NCI-H2171 (cell line): Measurements from ENCODE around the gene MRPL55.
A peak's percentile ranks its signal among the peaks of the same experiment; 100 is the strongest.

Experiments used
- DNase-seq: peaks from one replicate; lab custom pipeline; 2025; lab: John Stamatoyannopoulos, UW

The MRPL55 gene

DNA sequence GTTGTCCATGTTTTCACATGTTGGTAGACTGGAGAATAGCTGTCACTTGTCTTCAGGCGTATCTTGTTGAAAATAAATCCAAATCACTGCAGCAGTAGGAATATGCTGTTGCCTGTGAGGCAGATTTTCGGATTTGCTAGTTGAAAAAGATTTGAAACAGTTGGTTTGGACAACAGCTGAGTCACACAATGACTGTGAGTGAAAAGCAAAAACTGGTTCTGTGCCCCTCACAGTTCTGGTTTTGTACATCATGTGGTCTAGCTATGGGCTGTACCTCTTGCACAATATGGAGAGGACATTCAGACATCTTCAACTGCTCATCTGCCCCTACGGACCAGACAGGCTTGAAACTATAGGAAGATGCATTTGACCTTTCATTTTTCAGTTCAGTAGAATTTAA is 24.8 kb downstream of the MRPL55 start:
- no peak for DNase-seq

- no peak for DNase-seq
These were observed 25.2 kb downstream of the MRPL55 start for GRCh38 chr1:228083871-228084278.

GRCh38 chr1:228082918-228083870 is 25.9 kb downstream of the MRPL55 start:
- DNase-seq, result no peak

DNA sequence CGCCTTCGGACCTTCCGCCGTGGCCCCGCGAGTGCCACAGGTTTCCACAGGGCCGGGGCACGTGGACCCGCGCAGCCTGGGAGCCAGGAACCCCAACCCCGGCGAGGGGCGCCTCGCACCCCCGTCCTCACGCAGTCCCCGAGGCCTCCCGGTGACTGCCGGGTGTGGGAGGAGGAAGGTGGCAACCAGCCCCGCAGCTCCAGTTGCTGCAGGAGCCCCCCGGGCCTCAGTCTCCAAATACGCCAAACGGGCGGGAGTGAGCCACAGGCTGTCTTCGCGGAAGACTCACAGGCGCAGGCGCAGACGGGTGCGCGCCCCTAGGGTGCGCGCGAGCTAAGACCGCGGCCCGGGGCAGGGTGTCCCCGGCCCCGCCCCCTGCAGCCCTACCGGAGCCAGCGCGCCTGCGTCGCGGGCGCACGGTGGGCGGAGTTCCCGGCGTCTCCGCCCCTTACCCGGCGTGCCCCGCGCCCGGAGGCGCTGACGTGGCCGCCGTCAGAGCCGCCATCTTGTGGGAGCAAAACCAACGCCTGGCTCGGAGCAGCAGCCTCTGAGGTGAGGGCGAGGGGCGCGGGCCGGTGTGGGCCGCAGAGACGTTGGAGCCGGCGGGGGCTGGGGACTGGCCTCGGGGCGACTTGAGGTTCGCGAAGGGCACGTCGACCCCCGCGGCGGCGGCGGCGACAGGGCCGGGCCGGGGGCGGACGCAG is 26.7 kb downstream of the MRPL55 start, which contains the start of gene ARF1:
Gene ARF1, plus strand, starts transcription at position 495 of the 704 bp plus-strand sequence. CDS start 14,407 bp downstream, outside the sequence.
- peak; percentile 87 for DNase-seq

- no peak for DNase-seq
These were observed 27.4 kb downstream of the MRPL55 start for GRCh38 chr1:228081578-228082213.

GRCh38 chr1:228081144-228081543 is 28.0 kb downstream of the MRPL55 start:
- no peak for DNase-seq

DNA sequence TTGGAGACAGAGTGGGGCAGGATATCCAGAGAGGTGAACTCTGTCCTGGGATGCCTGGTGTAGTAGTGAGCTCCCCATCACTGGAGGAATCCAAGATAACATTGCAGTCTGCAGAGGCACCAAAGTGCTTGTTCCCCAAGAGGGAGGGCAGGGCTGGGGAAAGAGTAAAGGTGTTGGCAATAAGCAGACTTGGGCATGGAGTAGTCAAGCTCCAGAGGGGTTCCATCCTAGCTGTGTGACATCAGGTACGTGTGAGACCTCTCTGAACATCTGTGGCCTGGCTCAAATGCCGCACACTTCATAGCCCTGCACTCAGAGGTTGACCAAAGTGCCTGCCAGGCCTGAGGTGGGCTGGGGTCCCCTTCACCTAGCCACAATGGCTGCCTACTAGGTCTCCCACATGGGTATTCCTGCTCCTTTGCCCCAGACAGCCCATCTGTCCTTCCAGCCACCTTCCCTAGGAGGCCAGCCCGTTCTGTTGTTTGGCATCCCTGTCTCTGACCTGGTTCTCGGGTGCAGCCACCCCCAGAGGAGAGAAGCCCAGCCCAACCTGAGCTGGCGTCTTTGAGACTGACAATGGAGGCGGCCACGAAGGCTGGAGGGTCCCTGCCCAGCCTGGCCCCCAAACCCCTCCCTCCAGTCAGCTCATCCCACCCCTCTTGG is 29.4 kb downstream of the MRPL55 start:
- no peak for DNase-seq

GRCh38 chr1:228079013-228079412 is 30.1 kb downstream of the MRPL55 start:
- DNase-seq, result no peak

DNA sequence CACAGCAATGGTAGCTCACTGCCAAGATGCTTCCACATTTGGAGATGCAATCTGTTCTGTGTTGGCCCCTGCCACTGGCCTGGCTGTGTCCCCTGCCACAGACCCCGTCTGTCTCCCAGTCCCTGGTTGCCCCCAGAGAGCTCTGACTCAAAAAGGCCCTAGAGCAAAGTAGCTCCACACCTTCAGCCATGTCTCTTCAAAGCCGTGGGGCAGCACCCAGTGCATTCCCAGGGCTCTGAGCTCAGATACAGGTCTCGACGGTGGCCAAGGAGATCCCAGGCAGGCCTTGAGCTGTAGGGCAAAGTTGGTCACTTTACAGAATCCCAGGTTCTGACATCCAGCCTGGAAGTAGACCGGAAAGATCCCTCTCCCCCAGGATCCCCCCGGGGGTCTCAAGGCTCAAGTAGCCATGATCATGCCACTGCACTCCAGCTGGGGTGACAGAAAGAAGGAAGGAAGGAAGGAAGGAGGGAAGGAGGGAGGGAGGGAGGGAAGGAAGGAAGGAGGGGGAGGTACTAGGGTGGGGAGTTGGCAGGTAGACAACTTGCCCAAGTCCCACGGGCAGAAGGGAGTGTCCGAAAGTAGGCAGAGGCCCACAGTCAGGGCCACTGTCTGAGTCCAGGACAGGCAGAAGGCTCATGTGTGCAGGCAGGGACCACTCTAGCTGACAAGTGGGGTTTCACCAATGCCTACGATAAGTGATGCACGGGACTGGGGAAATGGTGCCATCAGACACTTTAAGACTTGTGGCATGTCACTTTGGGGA is 31.4 kb downstream of the MRPL55 start:
- DNase-seq, result no peak

DNA sequence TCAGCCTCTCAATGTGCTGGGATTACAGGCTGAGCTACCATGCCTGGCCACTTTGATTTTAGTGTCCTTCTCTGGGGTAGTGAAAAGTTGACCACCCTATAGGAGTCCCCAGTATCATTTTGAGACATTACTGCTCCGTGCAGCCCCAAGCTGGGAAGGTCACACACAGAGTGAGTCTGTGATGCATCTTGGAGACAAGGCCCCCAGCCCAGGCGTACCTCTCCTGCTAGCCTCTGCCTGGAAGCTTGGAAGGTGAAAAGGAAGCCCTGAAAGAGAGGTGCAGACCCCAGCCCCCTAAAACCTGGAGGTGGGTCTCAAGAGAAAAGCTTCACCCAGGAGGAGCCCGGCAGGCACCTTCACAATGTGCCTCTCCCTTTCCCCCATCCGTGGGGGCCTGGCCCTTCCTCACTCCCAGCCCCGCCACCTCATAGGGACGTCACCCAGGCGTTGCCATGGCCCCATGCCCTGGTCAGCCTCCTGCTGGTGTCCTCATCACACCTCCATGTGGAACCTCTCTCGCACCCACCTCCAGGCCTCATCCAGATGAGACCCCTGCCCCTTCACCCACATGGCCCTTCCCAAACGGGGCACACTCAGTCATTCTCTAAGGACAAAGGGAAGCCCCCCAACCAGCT is 32.2 kb downstream of the MRPL55 start:
- no peak for DNase-seq

- no peak for DNase-seq
These were observed 33.3 kb downstream of the MRPL55 start for GRCh38 chr1:228075801-228076271.

GRCh38 chr1:228074954-228075730 is 34.0 kb downstream of the MRPL55 start:
- DNase-seq, result no peak

DNA sequence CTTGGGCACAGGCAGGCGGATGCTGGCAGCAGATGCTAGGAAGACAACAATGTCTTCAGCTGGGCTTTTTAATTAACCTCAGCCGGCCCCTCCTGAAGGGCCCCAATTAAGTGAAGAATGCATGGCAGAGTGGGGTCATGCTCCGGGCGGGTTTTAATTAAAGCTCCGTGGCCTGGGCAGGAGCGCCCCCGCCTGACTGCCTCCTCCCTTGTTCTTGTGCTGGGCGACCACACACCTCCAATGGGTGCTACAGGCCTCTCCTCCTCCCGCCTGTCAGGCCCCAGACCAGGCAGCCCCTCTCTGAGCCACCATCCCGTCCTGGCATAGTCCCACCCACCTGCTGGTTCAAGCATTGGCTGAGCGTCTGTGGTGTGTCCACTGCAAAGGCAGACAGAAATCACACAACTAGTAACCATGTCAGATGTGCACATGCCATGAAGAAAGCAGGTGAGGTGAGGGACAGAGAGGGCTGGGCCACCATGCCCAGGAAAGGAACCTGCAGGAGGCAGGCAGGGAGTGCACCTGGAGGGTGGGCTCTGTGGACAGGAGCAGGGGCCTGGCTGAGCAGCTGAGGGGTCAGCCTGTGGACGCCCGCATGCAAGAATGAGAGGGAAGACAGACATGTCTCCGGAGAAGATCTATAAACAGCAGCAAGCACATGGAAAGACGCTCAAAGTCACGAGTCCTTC is 35.1 kb downstream of the MRPL55 start:
- DNase-seq, result no peak

GRCh38 chr1:228073061-228073856 is 35.8 kb downstream of the MRPL55 start:
- no peak for DNase-seq

- no peak for DNase-seq
These were observed 36.4 kb downstream of the MRPL55 start for GRCh38 chr1:228072658-228073043.

DNA sequence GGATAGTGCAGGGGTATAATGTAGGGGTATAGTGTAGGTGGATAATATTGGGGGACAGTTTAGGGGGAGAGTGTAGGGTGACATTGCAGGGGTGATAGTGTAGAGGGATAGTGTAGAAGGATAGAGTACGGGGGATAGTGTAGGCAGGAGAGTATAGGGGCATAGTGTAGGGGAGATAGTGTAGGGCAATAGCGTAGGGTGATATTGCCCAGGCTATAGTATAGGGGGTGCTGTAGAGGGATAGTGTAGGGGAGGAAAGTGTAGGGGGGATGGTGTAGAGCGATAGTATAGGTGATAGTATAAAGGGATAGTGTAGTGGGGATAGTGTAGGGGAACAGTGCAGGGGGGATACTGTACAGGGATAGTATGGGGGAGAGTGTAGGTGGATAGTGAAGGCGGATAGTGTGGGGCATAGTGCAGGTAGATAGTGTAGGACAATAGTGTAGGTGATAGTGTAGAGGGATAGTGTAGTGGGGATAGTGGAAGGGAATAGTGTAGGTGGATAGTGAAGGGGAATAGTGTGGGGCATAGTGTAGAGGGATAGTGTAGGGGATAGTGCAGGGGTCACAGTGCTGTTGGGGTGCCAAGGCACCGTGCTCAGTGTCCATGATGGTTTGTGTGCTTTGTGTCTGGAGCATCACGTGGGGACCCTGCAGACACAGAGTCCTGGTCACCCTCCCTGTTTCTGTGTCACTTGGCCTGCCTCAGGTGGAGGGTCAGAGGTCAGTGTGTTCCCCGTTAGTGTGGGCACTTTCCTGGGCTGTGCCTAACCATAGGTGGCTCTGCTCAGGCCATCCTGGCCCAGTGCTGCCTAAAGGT is 37.1 kb downstream of the MRPL55 start:
- DNase-seq, result no peak

GRCh38 chr1:228070851-228071250 is 38.2 kb downstream of the MRPL55 start:
- no peak for DNase-seq
